Measurements from ENCODE around the gene CLNK.

CLNK gene

DNA sequence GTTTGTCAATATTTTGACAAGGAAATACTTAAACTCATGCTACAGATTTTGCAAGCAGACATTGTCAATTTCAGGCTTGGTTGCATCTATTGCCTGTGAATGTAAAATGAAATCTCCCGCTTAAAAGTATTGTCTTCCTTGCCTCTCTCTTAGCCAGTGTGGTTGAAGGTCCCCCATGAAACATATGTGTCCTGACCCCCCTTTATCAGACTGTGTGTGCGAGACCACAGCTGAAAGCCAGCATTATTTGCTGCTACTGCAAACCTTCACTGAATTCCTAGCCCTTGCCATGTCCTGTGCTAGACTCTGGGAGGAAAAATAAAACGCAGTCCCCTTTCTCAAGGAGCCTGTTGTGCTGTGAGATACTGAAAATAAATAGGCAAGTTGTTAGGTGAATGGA is 16.6 kb upstream of the CLNK start:
- no peak for DNase-seq (ENCODE audit: low spot score)

DNA sequence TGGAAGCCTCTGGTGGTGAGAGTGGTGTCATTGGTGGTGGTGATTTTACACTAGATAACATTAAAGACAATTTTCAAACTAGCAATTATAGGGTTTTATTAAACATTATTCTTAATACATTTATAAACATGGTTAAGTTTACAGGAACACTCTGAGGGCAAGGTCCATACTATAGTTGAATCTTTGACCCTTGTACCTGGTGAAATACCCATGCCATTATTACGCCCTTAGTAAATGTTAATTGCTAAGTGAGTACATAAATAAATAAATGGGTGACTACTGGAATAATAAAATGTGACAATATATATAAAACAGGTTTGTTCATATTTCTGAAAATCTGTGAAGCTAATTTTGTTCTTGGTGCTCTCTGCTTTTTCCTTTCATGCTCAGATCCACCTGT is 13.6 kb upstream of the CLNK start:
- DNase-seq (ENCODE audit: low spot score), result no peak

DNA sequence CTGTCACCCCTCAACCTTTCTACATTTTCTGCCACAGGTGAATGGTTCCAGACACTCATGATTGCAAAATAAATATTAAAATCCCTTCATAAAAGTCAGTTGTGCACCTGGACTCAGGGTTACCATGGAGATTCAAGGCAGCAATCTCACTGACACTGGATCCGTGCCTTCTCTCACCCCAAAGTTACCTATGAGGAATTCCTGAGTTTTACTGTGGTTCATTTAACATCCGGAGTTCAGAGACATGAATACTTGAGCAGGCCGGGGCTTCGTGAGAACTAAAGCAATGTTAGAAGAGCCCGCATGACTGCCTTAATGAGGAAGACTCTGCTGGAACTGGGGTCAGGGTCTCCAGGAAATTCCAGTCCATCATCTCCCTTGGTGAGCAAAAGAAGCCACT is 12.5 kb upstream of the CLNK start:
- no peak for DNase-seq (ENCODE audit: low spot score)

DNA sequence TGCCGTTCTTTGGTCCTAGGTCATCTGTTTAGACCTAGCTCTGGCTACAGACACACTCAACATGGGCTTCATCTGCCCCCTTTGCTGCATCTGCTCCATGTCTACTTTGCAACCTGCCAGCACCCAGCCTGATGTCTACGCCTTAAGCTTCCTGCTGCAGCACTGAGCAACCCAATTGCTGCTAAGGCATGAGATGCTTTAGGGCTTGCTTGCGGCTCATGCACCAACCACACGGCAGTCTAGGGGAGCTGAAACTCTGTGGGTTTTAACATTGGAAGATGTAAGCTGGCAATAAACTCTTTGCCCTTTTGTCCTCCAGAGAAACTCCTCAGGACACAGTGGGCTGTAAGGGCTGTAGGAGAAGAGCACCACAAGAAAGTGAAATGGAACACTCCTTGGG is 11.7 kb upstream of the CLNK start:
- DNase-seq (ENCODE audit: low spot score), result no peak

DNA sequence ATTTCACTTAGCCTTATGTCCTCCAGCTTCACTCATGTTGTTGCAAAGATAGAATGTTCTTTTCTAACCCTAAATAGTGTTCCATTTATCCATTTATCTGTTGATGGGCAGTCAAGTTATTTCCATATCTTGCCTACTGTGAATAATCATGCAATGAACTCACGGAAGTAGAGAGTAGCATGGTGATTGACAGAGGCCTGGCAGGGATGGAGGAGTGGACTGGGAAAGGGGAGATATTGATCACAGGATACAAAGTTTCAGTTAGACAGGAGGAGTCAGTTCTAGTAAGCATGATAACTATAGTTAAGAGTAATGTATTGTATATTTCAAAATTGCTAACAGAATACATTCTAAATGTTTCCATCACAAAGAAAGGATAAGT is 10.3 kb upstream of the CLNK start:
- no peak for DNase-seq (ENCODE audit: low spot score)

DNA sequence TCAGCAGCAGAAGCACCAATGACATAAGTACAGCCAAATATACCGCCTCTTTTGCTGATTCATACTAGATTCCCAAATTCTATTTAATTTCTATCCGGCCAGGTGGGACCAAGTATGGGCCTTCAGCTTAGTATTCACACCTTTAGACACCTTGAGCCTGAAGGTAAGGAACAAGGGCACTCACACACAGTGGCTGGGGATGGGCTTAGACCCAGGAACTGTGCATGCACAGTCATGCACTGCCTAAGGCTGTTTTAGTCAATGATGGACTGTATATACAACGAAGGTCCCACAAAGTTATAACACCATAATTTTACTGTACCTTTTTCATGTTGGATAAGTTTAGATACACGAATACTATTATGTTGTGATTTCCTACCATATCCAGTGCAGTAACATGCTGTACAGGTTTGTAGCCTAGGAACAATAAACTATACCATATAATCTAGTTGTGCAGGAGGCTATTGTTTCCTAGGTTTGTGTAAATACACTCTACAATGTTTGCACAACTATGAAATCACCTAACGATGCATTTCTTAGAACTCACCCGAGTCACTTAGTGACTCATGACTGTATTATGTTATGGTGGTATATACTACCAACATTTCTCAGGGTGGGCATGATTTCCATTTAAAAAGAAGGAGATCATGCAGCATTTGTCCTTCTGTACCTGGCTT is 9.7 kb upstream of the CLNK start:
- DNase-seq (ENCODE audit: low spot score), result no peak

DNA sequence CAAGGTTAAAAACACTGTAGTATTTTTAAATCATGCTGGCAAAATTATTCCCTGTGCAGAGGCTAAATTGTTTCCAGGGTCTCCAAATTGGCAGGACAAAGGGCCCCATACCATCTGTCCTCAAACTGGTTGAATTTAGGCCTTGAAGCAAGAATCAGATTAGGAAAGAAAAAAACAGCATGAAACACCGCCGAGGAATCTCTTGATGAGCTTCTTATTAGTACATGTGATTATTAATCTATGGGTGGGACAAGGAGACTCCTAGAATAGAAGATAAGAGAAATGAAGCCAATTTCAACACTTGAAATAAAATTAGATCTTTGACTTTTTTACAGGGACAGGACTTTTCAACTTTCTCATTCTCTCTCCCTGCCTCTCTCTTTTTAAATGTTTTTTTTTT is 7.1 kb upstream of the CLNK start:
- DNase-seq (ENCODE audit: low spot score), result no peak

DNA sequence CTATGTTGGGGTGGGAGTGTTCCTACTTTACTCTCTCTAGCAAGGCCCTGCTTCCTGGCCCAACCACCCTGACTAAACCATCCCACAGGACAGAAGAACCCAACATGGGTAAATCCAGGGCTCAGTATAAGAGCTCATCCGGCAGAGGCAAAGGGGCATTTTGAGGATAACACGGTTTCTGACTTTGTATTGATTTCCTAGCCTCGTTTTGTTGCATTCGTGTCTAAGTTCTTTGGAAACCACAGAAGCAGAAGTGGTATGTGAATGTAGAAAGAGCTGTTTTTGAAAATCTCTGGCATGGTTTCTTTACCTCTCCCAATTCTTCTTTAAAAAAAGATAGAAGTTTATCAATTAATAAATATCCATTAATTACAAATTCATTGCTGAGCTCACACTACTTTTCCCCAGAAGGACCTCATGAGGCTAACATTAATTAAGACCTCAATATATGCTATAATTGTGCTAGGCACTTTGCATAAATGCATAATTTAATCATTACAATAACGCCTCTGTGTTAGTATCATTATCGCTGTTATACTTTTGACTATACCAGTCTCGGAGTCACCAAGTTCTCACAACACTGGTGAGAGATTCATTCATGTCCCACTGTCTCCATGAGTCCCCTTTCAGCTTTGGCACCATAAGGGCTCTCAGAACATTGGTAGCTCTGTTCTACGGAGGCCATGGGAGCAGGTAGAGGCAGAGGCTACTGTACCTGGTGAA is 5.8 kb upstream of the CLNK start:
- no peak for DNase-seq (ENCODE audit: low spot score)

DNA sequence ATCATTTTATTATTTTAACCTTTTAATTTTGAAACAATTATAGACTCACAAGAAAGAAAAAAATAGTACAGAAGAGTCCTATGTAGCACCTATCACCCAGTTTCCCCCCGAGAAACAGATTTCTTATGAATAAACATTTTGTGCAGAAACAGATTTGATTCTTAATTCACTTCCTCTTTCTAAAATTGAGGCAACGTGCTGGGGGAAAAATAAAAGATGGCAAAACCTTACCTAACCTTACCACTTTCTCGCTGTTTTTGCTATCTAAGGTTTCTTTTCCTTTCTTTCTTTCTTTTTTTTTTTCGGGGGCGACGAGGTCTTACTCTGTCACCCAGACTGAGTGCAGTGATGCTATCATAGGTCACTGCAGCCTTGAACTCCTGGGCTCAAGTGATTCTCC is 4.3 kb upstream of the CLNK start:
- DNase-seq (ENCODE audit: low spot score), result no peak

DNA sequence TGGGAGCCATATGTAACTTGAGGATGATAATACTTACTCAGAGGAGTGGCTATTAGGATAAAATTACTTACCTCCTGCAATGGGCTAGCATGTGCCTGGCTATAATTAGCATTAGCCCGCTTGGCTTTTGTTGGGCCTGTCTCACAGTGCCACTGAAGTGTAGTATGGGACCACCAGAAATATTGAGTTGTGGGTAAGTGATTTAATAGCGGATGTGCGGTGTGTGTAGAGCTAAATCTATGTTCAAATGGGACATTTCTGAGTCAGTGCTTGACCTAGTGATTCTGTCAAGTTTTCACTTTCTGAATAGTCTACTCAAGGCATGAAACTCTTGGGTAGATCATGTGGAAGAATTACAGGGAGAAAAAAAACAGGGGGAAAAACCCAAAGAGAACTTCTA is 3.5 kb upstream of the CLNK start:
- no peak for DNase-seq (ENCODE audit: low spot score)

DNA sequence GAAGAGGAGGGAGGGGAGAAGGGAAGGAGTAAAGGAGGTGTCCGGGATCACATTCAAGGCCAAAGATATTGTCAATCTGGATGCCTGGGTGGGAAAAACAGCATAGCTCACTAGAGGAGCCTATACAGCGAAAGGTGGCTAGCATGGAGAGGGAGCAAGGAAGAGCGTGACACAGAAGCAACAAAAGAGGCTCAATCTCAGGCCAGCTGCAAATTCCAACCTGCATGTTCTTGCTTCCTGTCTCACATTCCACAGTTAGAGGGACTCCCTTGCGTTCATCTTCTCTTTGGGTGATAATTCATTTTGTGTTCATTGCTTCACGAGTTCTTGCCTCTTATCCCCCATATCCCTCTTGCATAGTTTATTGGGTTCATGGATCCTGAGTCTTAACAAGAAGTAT is 3.0 kb upstream of the CLNK start:
- no peak for DNase-seq (ENCODE audit: low spot score)

DNA sequence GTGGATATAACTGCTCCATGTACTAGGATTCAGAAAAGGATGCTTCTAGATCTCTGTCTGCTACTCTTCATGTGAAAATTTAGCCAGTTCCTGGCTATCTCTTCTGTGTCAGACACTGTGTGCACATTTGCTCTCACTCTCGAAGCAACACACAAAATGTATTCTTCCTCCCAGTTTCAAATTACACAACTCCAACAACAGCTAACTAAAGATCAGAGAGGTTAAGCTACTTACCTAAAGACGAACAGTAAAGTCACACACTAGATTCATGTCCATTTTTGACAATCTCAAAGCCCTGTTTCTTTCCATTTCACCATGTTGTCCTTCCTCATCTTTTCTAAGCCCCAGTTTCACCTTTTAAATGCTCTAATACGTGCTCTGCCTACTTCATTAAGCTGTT is 2.2 kb downstream of the CLNK start:
- no peak for DNase-seq (ENCODE audit: low spot score)

DNA sequence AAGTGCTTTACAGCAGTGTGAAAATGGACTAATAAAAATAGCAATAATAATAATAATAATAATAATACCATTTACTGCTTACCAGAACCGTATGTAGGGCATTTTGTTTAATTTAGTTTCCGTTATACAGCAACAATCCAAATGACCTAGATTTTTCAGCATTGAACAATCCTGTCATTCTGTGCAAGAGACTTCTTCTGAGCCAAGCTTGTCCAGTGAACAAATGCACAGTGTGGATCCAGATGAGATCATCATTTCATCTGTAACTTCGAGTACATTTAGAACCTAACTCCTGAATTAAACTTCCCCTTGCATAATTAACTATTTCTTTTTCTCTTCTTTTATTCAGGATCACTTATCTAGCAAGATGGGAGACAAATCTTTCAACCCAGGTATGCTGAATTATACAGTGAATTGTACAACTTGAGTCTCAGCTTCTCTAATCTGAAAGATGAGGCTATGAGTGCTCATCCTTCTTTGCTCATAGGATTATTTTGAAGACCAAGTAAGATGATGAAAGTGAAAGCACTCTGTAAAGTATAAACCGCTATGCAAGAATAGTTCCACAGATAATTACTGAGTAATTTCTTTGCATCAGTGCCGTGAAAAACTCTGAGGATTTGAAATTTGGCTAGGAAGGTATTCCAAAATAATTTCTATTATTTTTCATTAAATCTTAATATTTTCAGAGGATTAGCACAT is 6.6 kb downstream of the CLNK start:
- no peak for DNase-seq (ENCODE audit: low spot score)

DNA sequence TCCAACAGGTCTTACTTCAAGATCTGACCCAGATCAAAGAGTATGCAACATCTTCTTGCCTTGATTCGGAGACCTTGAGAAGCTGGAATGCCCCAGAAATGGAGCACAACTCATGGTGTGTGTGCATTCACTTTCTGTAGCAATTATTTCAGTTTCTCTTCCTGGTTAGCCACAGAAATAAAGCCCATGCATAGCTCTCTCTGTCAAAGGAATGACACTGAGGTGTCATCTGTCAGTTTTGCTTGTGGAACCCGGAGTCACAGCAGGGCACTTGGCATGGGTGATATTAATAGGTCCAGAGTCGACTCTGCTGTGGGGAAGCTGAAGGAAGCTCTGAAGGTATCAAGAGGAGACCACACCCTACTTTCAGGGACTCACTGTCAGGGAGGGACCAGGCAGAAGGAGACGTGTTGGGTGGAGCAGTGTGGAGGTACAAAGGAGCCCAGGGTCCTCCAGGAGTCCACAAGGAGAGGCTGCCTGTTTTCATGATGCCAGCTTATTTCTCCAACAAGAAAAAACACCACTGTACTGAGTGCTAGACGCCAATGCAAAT is 10.7 kb downstream of the CLNK start:
- no peak for DNase-seq (ENCODE audit: low spot score)

DNA sequence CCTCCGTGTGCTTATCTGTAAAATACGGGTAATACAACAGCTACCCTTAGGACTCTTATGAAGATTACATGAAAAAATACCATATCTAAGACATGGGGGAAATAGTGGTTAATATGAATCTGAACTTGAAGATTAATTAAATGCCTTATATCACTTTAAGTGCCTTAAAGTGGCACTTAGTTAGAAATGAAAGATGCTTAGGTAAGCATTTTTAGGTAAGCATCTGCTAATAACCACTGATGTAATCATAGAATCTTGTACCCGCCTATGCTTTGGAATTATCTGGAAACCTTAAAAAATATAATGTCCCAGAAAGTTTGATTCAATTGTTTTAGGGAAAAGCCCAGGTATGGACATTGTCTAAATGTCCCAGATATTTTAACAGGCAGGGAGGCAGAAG is 12.2 kb downstream of the CLNK start:
- DNase-seq (ENCODE audit: low spot score), result no peak

DNA sequence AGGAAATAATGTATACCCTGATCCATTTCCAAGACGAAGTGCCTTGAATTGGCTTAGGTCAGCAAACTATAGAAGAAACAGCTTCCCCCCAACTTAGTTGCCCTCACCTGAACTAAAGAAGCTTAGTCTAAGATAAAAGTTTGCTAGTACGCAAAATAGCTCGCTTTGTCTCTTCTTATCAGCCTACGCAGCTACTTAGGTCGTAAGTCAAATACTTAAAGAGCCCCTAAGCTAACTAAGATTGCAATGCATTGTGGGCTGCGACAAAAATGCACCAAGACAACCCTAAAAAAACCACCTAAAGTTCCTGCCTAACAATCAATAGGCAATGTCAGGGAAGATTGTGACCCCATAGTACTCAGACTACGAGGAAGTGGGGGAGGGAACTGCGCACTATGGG is 12.8 kb downstream of the CLNK start:
- DNase-seq (ENCODE audit: low spot score), result no peak

DNA sequence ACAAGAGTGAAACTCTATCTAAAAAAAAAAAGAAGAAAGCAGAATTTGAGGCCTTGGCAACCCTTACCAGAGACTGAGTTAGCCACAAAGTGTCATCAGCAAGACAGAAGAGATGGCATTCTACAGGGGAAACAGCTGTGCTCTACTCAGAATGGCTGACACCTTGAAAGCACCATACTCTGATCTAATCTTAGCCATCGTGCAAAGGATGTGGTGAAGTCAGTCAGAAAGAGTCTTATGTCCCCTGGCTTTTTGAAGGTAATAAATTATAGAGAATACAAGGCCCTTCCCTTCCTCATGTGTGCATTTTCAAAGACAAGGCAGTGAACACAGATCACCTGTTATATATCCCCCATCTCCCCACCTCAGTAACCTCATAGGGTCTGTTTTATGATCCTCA is 13.2 kb downstream of the CLNK start:
- no peak for DNase-seq (ENCODE audit: low spot score)

DNA sequence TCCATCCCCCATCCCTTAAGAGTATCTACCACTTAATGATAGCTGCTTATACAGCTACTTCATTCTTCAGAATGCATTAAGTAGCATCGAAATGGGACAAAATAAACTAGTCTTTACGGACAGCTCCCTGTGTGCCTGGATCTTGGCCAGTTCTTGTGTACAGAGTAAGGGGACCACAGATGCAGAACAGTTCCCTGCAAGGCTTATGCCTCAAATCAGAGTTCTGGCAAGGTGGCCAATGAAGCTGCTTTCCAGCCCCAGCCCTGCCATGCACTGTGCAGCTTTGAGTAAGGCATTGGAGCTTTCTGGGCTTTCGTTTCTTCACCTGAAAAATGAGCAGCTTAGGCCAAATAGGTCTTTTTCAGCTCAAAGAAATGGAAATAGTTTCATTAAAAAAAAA is 14.2 kb downstream of the CLNK start:
- no peak for DNase-seq (ENCODE audit: low spot score)

DNA sequence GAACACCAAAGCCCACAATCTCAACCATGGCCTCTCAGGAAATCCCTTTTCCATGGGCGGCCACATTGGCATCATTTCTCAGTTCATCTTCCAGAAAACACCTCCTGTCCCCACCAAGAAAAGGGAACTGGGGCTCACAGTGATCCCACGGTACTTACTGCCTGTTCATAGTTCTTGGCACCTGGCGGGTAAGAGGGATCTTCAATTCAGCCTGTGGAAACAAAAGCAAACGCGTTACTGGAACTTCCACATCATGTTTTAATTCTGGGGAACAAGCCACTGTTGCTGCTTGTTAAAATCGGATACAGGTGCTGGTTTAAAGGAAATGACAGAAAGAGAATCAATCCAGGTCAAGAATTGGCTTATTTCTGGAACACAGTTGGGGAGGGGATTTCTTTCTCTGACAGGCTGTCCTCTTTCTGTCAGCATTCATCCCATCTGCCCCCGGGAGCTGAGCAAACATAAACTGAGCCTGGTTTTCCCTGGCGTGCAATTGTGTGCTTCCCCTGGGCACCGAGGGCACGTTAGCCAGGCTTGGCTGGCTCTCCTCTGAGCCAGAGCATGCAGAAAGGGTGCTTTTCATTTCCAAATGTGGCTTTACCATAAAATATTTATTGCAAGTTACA is 16.8 kb downstream of the CLNK start:
- no peak for DNase-seq (ENCODE audit: low spot score)

DNA sequence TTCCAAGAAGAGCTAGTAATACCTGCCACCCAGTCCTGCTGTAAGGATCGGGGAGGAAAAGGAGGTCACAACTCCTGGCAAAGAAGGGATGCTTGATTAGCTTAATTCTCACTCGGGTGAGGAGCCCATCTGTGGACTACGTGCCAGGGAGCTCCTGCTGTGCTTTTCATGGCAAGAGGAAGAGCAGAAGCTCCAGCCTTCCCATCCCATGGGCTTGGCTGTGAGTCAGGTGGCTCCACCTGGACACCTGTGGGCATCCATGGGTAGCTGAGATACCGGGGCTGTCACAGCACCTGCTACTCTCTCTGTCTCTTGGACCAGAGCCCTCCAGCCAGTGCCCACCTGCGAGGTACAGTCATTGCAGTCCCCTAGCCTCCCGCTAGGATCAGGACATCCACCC is 18.0 kb downstream of the CLNK start:
- no peak for DNase-seq (ENCODE audit: low spot score)

DNA sequence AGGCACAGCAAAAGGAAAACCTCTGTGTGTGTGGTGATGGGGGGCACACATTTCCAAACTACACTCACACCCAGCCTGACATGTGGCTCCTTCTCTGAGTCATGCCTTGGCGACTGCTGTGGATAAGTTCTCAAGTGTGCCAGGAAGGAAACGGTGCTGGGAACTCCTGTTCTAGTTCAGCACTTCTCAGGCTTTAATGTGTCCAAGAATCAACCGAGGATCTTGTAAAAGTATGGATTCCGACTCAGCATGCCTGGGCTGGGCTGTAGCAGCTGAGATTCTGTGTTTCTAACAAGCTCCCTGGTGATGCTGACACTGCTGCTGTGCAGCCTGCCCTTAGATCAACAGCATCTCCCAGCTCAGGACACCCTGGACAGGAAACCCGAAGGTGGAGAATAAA is 20.2 kb downstream of the CLNK start:
- peak; percentile 21 for DNase-seq (ENCODE audit: low spot score)

DNA sequence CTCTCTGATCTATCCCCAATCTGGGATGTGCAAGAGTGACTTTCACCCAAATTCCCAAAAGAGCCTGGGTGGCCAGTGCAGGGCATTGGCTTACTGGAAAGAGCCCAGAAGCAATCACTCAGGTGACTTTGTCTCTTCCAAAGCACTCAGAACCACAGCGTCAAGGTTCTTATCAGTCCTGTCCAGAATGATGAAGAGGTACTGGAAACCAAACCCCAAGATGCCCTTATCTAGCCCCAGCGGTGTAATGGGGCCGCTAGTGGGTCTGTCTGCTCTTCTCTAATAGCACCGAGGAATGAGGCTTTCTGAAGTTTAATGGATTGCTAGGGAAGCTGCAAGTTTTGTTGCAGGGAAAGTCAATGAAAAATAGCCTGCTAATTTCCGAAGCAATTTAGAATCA is 21.6 kb downstream of the CLNK start:
- no peak for DNase-seq (ENCODE audit: low spot score)

DNA sequence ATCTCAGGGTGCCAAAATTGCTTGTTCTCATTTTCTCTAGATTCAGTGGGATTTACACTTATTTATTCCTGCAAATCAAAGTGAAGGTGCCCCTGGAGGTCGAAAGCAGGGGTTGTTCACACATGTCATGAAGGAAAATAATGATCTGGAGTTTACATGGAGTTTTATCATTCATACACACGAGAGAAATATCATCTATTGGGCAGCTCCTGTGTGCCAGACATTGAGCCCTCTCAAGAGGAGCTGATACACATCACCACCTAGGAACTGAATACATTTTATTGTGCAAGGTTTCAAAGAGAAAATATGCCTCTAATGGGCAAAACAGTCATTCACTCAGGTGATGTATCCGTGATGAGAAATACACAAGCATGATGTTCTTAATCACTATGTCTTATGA is 23.5 kb downstream of the CLNK start:
- DNase-seq (ENCODE audit: low spot score), result no peak

Data from Ammon's horn (tissue), 1 donor.